Gastroesophageal sphincter (tissue), 3 donors: ENCODE data around the gene TRIM52.

Experiments used
- POLR2A ChIP-seq, 2 donors: fragments of 450-650 bp; IDR thresholded peaks; one replicate each; pipeline ENCODE4 v1.6.1; 2017; ENCODE audit warnings: antibody characterized with exemption in 2 of 2, mild to moderate bottlenecking in 2 of 2, moderate library complexity in 1 of 2
- POLR2AphosphoS5 ChIP-seq: sonication (generic); formaldehyde crosslinking; IDR thresholded peaks from one replicate; pipeline ENCODE4 v1.6.1; 2017; ENCODE audit warnings: antibody characterized with exemption
- TF ChIP-seq, protein P1 (sequence below), 4 experiments: fragments of 200-600 bp in 2 of 4; fragments of 450-650 bp in 2 of 4; sonication (generic) in 1 of 4; IDR thresholded peaks; one replicate each; pipeline ENCODE4 v1.5.1; 2017 to 2019; ENCODE audit warnings: antibody characterized with exemption in 4 of 4, mild to moderate bottlenecking in 2 of 4, moderate library complexity in 2 of 4

GRCh38 chr5:181265092-181265671 is 4.2 kb upstream of the TRIM52 start:
- TF ChIP-seq, protein P1, sequence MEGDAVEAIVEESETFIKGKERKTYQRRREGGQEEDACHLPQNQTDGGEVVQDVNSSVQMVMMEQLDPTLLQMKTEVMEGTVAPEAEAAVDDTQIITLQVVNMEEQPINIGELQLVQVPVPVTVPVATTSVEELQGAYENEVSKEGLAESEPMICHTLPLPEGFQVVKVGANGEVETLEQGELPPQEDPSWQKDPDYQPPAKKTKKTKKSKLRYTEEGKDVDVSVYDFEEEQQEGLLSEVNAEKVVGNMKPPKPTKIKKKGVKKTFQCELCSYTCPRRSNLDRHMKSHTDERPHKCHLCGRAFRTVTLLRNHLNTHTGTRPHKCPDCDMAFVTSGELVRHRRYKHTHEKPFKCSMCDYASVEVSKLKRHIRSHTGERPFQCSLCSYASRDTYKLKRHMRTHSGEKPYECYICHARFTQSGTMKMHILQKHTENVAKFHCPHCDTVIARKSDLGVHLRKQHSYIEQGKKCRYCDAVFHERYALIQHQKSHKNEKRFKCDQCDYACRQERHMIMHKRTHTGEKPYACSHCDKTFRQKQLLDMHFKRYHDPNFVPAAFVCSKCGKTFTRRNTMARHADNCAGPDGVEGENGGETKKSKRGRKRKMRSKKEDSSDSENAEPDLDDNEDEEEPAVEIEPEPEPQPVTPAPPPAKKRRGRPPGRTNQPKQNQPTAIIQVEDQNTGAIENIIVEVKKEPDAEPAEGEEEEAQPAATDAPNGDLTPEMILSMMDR (IDR thresholded peaks at IDR 0.05) = no peak
- no peak for TF ChIP-seq POLR2A (IDR thresholded peaks at IDR 0.05)
- TF ChIP-seq POLR2AphosphoS5 = no peak
